ENCODE measurements around the gene SFXN5.

GRCh38 chr2:73063909-73064875, 7.3 kb downstream of the SFXN5 start:
- TF ChIP-seq CTCF (IDR thresholded peaks at IDR 0.05) = no peak
- no peak for TF ChIP-seq POLR2A (IDR thresholded peaks at IDR 0.05)

Measured in vagina (tissue), 2 donors.